D721Med (cell line): ENCODE results near the gene PITPNB.

Experiments used
- DNase-seq: peaks from one replicate; pipeline ENCODE4 v3.0.0; 2011; ENCODE audit warnings: low spot score; ENCODE audit not compliant: insufficient read length
- FAIRE-seq: peaks from 2 replicates; lab custom pipeline; 2011; peaks lifted over from hg19 to GRCh38; lab: Jason Lieb, UNC
- TF ChIP-seq, protein P1 (sequence below): IDR thresholded peaks from 2 replicates; pipeline ENCODE4 v1.5.1; 2012; ENCODE audit warnings: mild to moderate bottlenecking, control low read depth; ENCODE audit not compliant: insufficient read depth; ENCODE audit errors: missing control alignments

The PITPNB gene

DNA sequence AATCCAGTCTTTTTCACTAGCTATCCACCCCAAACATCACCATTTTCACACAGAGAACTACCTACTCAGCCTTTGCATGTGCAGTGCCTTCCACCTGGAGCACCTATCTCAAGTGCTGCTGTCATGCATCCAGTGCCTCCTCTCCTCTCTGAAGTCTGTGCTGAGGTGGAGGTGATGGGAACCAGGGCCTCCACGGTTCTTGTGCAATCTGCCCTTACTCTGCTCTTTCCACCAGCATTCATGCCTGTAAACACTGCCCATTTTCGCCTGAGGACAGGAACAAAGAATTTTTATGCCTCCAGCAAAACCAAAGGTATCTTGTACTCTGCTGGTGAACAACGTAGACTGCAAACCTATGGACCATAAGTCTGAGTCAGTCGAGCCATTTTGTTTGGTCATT is 27.0 kb downstream of the PITPNB start:
- TF ChIP-seq, protein P1, sequence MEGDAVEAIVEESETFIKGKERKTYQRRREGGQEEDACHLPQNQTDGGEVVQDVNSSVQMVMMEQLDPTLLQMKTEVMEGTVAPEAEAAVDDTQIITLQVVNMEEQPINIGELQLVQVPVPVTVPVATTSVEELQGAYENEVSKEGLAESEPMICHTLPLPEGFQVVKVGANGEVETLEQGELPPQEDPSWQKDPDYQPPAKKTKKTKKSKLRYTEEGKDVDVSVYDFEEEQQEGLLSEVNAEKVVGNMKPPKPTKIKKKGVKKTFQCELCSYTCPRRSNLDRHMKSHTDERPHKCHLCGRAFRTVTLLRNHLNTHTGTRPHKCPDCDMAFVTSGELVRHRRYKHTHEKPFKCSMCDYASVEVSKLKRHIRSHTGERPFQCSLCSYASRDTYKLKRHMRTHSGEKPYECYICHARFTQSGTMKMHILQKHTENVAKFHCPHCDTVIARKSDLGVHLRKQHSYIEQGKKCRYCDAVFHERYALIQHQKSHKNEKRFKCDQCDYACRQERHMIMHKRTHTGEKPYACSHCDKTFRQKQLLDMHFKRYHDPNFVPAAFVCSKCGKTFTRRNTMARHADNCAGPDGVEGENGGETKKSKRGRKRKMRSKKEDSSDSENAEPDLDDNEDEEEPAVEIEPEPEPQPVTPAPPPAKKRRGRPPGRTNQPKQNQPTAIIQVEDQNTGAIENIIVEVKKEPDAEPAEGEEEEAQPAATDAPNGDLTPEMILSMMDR, result no peak
- DNase-seq (no peak), FAIRE-seq (no peak)

DNA sequence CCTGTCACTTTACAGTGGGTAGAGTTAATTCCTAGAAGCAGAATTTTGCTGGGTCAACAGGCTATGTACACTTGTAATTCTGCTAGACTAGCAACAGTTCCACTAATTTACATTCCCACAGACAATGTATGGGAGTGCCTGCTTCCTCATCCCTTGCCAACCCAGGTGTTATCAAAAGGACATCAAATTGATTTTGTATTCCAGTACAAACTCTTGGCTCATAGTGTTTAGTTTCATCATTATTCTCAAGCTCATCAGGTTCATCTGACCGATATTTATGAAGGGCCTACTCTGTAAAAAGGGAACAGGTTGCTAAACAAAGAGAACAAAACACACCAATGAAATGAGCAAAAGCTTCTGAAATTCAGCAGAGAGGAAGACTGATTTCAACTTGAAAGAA is 30.7 kb downstream of the PITPNB start:
- FAIRE-seq (no peak), DNase-seq (no peak)
- TF ChIP-seq, protein P1, result no peak

DNA sequence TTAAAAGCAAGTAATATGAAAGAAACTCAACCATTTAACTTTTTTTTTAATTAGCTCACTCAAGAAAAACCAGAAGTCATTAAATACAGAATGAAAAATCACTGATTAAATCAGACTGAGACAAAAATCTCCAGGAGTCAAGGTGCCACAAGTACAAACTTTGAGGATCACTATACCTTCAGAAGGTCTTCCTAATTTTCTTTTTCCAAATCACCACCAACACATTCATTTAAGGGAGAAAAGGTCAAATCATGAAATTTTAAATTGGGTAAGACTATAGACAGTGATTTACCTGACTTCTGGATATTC is 32.3 kb downstream of the PITPNB start:
- no peak for DNase-seq
- TF ChIP-seq, protein P1, result no peak
- FAIRE-seq, result no peak

DNA sequence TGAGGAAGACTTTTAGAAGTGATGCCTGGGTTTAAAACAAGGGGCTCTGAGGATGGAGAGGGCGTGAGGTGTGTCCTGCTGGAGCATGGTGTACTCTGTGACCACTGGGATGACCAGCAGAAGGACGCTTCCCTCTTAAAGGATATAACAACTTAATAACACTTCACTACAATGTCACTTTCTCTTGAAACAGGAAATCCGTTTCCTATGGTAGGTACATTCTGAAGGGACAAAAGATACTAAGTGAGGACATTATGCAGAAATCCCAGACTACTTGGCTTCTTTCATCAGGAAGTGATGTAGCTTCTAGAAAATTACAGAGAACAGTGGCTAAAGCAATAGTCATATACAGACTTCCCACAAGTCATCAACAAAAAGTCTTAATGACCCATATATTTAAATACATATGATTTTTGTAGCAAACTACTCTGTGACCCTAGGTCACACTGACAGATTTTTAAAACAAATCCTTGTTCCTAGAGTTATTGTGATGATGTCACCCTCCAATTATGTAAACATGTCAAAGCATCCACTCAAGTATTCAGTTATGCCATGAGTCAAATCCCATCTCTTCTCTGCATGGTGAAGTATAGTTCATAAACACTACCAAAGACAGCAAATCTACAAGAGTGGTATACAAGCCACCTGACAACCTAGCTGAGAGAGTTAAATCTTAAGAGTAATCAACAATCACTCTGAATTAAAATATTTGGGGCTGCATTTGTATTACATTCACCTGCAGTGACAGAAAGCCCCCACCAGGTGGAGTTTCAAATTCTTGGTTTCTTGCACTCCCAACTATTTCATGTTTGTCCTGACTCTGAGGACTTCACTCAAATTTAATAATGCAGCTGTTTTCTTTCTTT is 32.8 kb downstream of the PITPNB start:
- DNase-seq (no peak), FAIRE-seq (no peak)
- TF ChIP-seq, protein P1, result peak; percentile 66

DNA sequence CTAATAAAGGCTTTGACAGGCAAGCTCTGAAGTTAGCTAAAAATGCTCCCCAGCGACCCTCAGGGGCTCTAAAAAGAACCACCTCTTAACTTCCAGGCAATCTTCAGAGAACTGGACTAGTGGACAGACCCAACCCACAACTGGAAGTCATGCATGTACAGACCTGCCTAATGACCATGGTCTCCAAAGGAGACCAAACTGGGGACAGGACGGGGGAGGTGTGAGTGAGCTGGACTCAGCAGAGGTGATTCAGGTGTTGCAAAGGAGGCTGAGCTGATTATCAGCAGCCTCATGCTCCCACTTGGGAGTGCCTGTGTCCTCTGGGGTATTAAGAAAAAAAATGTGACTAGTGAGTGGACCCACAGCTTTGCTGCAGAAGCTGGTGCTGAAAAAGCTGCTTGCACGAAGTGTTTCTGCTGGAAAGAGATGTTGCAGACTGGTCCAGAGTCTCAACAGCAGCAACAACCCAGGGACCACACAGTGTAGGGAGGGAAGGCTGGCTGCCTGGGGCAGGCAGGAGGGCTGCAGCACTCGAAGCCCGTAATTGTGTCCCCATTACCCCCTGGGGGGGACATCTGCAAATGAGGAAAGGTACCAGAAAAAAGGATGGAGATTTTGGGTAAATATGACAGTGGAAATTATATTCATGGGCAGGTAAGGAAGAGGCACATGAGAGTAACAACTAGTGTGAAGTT is 35.3 kb downstream of the PITPNB start:
- DNase-seq (no peak), FAIRE-seq (no peak)
- TF ChIP-seq, protein P1, result no peak

DNA sequence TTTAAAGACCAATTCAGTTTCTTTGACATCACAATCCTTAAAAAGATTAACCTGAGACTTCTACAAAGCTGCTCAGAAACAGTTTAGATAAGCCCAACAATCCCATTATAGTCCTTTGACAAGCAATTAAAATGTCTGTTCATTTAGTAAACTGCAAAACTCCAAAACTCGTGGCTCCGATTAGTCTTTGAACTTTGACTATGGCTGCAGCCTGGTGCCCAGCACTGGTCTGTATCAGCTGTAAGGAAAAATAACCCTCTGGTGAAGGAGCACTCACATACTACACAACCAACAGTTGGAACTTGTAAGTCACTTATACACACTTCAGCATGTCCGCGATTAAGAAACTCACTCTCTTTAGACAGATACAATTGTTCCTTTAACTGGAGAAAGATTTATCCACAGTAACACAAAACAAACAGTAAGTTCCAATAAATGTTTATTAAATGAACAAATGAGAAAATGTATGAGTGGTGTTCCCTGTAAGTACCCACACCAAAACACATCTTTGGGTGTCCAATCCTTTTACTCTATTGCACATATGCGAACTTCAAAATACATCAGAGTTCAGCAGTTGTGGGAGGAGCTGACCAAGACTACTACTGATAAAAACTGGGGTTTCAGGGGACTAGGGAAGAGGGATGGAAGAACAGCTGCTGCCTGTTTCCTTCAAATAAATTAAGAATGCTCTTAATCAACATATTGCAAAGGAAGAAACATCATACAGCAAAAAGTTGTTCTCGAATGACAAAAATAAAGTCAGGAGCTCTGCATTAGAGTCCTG is 36.4 kb downstream of the PITPNB start:
- DNase-seq, result no peak
- TF ChIP-seq, protein P1, result no peak
- FAIRE-seq, result no peak
